AG04450 (cell line): ENCODE data around the gene NME7. TPM values are rescaled to one million over a fixed set of nuclear protein-coding genes. Genes with fewer than 3 reads are reported as not detected.

ENCODE experiments used
- CTCF ChIA-PET: fragments of 300-600, 350-600 bp; formaldehyde crosslinking; extraction: SDS; loops from one replicate; lab custom pipeline; 2022; ENCODE audit warnings: antibody characterized with exemption, inconsistent platforms; lab: Charles Lee
- POLR2A ChIA-PET: fragments of 350-600 bp; formaldehyde crosslinking; extraction: SDS; loops from one replicate; lab custom pipeline; 2021; ENCODE audit warnings: antibody characterized with exemption, inconsistent platforms; lab: Yijun Ruan, JAX
- DNase-seq: peaks from one replicate; pipeline ENCODE4 v3.0.0-alpha.2; 2011; ENCODE audit warnings: low read depth, low spot score
- H3K27ac ChIP-seq: one replicate; pipeline ENCODE4 v1.5.1; 2012; ENCODE audit warnings: low read depth, low read length, control low read depth
- H3K27me3 ChIP-seq: one replicate; pipeline ENCODE4 v1.6.0; 2012; ENCODE audit warnings: low read length; ENCODE audit not compliant: control insufficient read depth, insufficient read depth
- H3K4me3 ChIP-seq: 2 replicates; pipeline ENCODE4 v1.5.1; 2011; ENCODE audit warnings: mild to moderate bottlenecking, low read depth, low read length, control low read depth
- H3K9me3 ChIP-seq: 2 replicates; pipeline ENCODE4 v1.5.1; 2012; ENCODE audit warnings: low read length; ENCODE audit not compliant: control insufficient read depth, insufficient read depth
- CTCF ChIP-seq: IDR thresholded peaks from 2 replicates; pipeline ENCODE4 v1.5.1; 2011; ENCODE audit warnings: low read depth, low read length, control low read depth, inconsistent platforms
- polyA plus RNA-seq: library from polyadenylated mRNA; depleted of rRNA; stranded (reverse); fragments of >200 nt; gene quantifications from 2 replicates; pipeline ENCODE4 v1.2.3, GENCODE V29; 2011

The NME7 gene
- polyA plus RNA-seq, 1 experiment = 27.3 TPM

- DNase-seq = no peak
- no peak overlapping the region for H3K27ac ChIP-seq
Observed at GRCh38 chr1:169103480-169103893, 264.1 kb downstream of the NME7 start.

GRCh38 chr1:169103002-169103401 lies 264.6 kb downstream of the NME7 start:
- no peak for TF ChIP-seq CTCF
- Histone ChIP-seq H3K4me3 (no peak overlapping the region), H3K27ac (no peak overlapping the region), H3K27me3 (peaks cover 6% of the 10 kb centered on the region), H3K9me3 (no peaks in the 10 kb centered on the region)
- ChIA-PET CTCF (interaction anchor here (1.0 kb wide), 1 partner anchor 247 kb away, joined by 3 read pairs; no protein-coding TSS in a partner anchor), POLR2A (interaction anchor here (1.1 kb wide), 1 partner anchor 9 kb away, joined by 3 read pairs; no protein-coding TSS in a partner anchor)
- DNase-seq = no peak

More at GRCh38 chr1:169103480-169103893, 264.1 kb downstream of the NME7 start:
- H3K9me3 ChIP-seq = no peaks in the 10 kb centered on the region
- peaks cover 6% of the 10 kb centered on the region for H3K27me3 ChIP-seq
- no peak overlapping the region for H3K4me3 ChIP-seq
- ChIA-PET POLR2A (no interaction called here), CTCF (no interaction called here)
- TF ChIP-seq CTCF = no peak

- ChIA-PET CTCF (interaction anchor here (1.0 kb wide), 1 partner anchor 247 kb away, joined by 3 read pairs; no protein-coding TSS in a partner anchor), POLR2A (interaction anchor here (1.1 kb wide), 1 partner anchor 10 kb away, joined by 3 read pairs; no protein-coding TSS in a partner anchor)
- no peak overlapping the region for H3K27ac ChIP-seq
- DNase-seq = peak; percentile 59
- no peak for TF ChIP-seq CTCF
- no peaks in the 10 kb centered on the region for H3K9me3 ChIP-seq
- H3K27me3 ChIP-seq = peaks cover 6% of the 10 kb centered on the region
- no peak overlapping the region for H3K4me3 ChIP-seq
Observed at GRCh38 chr1:169102567-169102966, 265.0 kb downstream of the NME7 start.

- H3K27ac ChIP-seq = no peak overlapping the region
- no peaks in the 10 kb centered on the region for H3K9me3 ChIP-seq
- ChIA-PET CTCF (interaction anchor here (0.5 to 1.1 kb wide), 2 partner anchors 9 to 248 kb away, joined by 3 to 5 read pairs; no protein-coding TSS in a partner anchor), POLR2A (no interaction called here)
- no peak overlapping the region for H3K4me3 ChIP-seq
- TF ChIP-seq CTCF = no peak
- no peak for DNase-seq
- peaks cover 6% of the 10 kb centered on the region for H3K27me3 ChIP-seq
Observed at GRCh38 chr1:169100651-169101088, 266.9 kb downstream of the NME7 start.

GRCh38 chr1:169100208-169100607 lies 267.4 kb downstream of the NME7 start:
- ChIA-PET CTCF (interaction anchor here (1.1 kb wide), 1 partner anchor 248 kb away, joined by 3 read pairs; no protein-coding TSS in a partner anchor), POLR2A (no interaction called here)
- DNase-seq = no peak
- H3K4me3 ChIP-seq = no peak overlapping the region
- no peaks in the 10 kb centered on the region for H3K9me3 ChIP-seq
- no peak overlapping the region for H3K27ac ChIP-seq
- peaks cover 8% of the 10 kb centered on the region for H3K27me3 ChIP-seq
- no peak for TF ChIP-seq CTCF
